RWPE1 (cell line): ENCODE results near the gene TACC2.

ENCODE experiments used
- CTCF ChIA-PET: fragments of 350-600 bp; sonication (Branson Sonifier 250); formaldehyde crosslinking; extraction: SDS; loops from one replicate; lab custom pipeline; 2021; lab: Yijun Ruan, JAX
- POLR2A ChIA-PET: fragments of 400-600 bp; formaldehyde crosslinking; extraction: SDS; loops from one replicate; lab custom pipeline; 2020; ENCODE audit warnings: antibody characterized with exemption; ENCODE audit not compliant: low non-redundant PET; lab: Yijun Ruan, JAX
- DNase-seq: peaks from one replicate; pipeline ENCODE4 v3.0.0; 2012; ENCODE audit warnings: low spot score
- H3K27ac ChIP-seq: fragments of 450-650 bp; 2 replicates; pipeline ENCODE4 v1.5.1; 2017
- CTCF ChIP-seq: fragments of 450-650 bp; conservative IDR thresholded peaks from 2 replicates; pipeline ENCODE4 v1.5.1; 2017; ENCODE audit warnings: low read depth, mild to moderate bottlenecking

Gene TACC2

GRCh38 chr10:122189185-122189584, 200.2 kb downstream of the TACC2 start:
- TF ChIP-seq CTCF: no peak
- no peak for DNase-seq
- ChIA-PET POLR2A (no interaction called here), CTCF (no interaction called here)
- H3K27ac ChIP-seq: no peak overlapping the region

GRCh38 chr10:122190176-122190943, 201.4 kb downstream of the TACC2 start:
- CTCF ChIA-PET: interaction anchor here (0.6 kb wide), 1 partner anchor 1464 kb away, joined by 3 read pairs; no protein-coding TSS in a partner anchor
- no peak overlapping the region for H3K27ac ChIP-seq
- DNase-seq: no peak
- POLR2A ChIA-PET: no interaction called here
- TF ChIP-seq CTCF: no peak

- CTCF ChIA-PET: interaction anchor here (0.6 kb wide), 1 partner anchor 25 kb away, joined by 3 read pairs; no protein-coding TSS in a partner anchor
- DNase-seq: no peak
These were observed 203.1 kb downstream of the TACC2 start for GRCh38 chr10:122191936-122192541.

GRCh38 chr10:122194251-122194650, 205.3 kb downstream of the TACC2 start:
- DNase-seq: no peak
- ChIA-PET CTCF (no interaction called here), POLR2A (no interaction called here)
- H3K27ac ChIP-seq: no peak overlapping the region
- TF ChIP-seq CTCF: no peak

More at GRCh38 chr10:122191936-122192541, 203.1 kb downstream of the TACC2 start:
- H3K27ac ChIP-seq: no peak overlapping the region
- no peak for TF ChIP-seq CTCF
- POLR2A ChIA-PET: no interaction called here

GRCh38 chr10:122196218-122196617, 207.3 kb downstream of the TACC2 start:
- ChIA-PET POLR2A (no interaction called here), CTCF (no interaction called here)
- no peak for DNase-seq
- TF ChIP-seq CTCF: no peak
- H3K27ac ChIP-seq: no peak overlapping the region; the same call in 1 of the 2 replicates

GRCh38 chr10:122197611-122198222, 208.8 kb downstream of the TACC2 start:
- no peak overlapping the region for H3K27ac ChIP-seq
- POLR2A ChIA-PET: no interaction called here
- CTCF ChIA-PET: interaction anchor here (0.6 kb wide), 1 partner anchor 259 kb away, joined by 3 read pairs; no protein-coding TSS in a partner anchor

More at GRCh38 chr10:122197611-122198222, 208.8 kb downstream of the TACC2 start:
- DNase-seq: no peak
- TF ChIP-seq CTCF: no peak
